Measurements from ENCODE around the gene ERN1. TPM values are rescaled to one million over a fixed set of nuclear protein-coding genes. Genes with fewer than 3 reads are reported as not detected.

Gene ERN1
- total RNA-seq, 4 donors from 2014 or later = 7.8 to 29.2 (median 12.8) TPM

DNA sequence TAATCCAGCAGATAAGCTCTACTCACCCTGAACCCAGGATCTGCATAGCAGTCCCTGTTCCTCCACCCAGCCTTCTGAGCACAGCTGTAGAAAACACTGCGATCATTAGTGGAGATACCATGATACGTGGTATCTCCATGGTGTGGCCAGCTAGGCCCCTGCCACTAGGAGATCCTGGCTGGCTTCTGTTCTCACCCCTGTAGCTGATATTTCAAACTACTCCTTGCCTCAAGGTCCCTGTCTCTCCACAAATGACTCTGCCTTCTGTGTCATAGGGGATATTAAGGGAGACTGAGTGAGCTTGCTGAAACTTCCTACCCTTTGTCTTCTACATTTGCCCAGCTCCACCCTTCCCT lies 44.3 kb downstream of the ERN1 start:
- DNase-seq = no peak
- Histone ChIP-seq H3K4me1 (peaks cover 27 to 48% (median 32%) of the 10 kb centered on the region in 4 donors), H3K27me3 (no peaks in the 10 kb centered on the region), H3K9me3 (no peaks in the 10 kb centered on the region), H3K36me3 (no peaks in the 10 kb centered on the region), H3K4me3 (no peak overlapping the region), H3K27ac (peak overlapping the region in 3 of 4 donors; percentile 4 to 66 (median 63))
- TF ChIP-seq POLR2AphosphoS5 (IDR thresholded peaks at IDR 0.05) = no peak
- TF ChIP-seq EP300 (IDR thresholded peaks at IDR 0.05; ENCODE audit: low read depth) = no peak
- TF ChIP-seq, protein P1, sequence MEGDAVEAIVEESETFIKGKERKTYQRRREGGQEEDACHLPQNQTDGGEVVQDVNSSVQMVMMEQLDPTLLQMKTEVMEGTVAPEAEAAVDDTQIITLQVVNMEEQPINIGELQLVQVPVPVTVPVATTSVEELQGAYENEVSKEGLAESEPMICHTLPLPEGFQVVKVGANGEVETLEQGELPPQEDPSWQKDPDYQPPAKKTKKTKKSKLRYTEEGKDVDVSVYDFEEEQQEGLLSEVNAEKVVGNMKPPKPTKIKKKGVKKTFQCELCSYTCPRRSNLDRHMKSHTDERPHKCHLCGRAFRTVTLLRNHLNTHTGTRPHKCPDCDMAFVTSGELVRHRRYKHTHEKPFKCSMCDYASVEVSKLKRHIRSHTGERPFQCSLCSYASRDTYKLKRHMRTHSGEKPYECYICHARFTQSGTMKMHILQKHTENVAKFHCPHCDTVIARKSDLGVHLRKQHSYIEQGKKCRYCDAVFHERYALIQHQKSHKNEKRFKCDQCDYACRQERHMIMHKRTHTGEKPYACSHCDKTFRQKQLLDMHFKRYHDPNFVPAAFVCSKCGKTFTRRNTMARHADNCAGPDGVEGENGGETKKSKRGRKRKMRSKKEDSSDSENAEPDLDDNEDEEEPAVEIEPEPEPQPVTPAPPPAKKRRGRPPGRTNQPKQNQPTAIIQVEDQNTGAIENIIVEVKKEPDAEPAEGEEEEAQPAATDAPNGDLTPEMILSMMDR (IDR thresholded peaks at IDR 0.05) = no peak
- TF ChIP-seq POLR2A (IDR thresholded peaks at IDR 0.05) = no peak
- in situ Hi-C loops (cut with MboI; ENCODE audit: low pct_ligation_motif_present in 1 of 4, low pct_unique_long_range_greater_than_20kb in 1 of 4, low sequenced_read_pairs in 3 of 4) = no loop called here
- intact Hi-C loops (cut with DNase I; ENCODE audit: low total_unique reads) = no loop called here
- WGBS, 2 donors (ENCODE audit: low coverage in 1 of 2) = 82% methylated on average over 2 of the region's 2 CpGs; no CpG with 5 or more reads in 1 of the 2 donors

DNA sequence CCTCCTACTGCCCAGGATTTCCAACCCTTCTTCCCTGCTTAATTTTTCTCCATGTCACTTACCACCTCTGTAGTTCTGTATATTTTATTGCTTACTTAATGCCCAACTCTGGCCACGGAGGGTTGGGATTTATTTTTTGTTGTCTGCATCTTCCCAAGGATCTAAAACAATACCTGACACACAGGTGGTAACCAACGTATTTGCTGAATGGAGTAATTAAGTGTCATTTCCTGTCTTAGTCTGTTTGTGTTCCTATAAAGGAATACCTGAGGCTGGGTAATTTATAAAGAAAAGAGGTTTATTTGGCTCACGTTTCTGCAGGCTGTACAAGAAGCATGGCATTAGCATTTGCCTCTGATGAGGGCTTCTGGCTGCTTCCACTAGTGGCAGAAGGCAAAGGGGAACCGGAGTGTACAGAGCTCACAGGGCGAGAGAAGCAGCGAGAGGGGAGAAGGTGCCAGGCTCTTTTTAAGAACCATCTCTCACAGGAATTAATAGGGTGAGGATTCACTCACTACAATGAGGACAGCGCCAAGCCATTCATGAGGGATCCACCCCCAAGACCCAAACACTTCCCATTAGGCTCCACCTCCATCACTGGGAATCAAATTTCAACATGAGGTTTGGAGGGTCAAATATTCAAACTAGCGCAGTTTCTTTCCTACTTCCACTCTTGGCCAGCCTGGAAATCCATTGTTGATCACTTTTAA lies 44.8 kb downstream of the ERN1 start:
- Histone ChIP-seq H3K36me3 (no peaks in the 10 kb centered on the region), H3K4me1 (peaks cover 27 to 48% (median 32%) of the 10 kb centered on the region in 4 donors), H3K27me3 (no peaks in the 10 kb centered on the region), H3K9me3 (no peaks in the 10 kb centered on the region), H3K4me3 (no peak overlapping the region), H3K27ac (peak overlapping the region; percentile 50 to 66 (median 60))
- no peak for DNase-seq
- 66 to 76% methylated on average over 6 to 8 of the region's 8 CpGs for WGBS, 2 donors (ENCODE audit: low coverage in 1 of 2)
- intact Hi-C loops (cut with DNase I; ENCODE audit: low total_unique reads) (no loop called here), in situ Hi-C loops (cut with MboI; ENCODE audit: low pct_ligation_motif_present in 1 of 4, low pct_unique_long_range_greater_than_20kb in 1 of 4, low sequenced_read_pairs in 3 of 4) (no loop called here)
- TF ChIP-seq, protein P1 (IDR thresholded peaks at IDR 0.05) = no peak
- TF ChIP-seq EP300 (IDR thresholded peaks at IDR 0.05; ENCODE audit: low read depth) (no peak), POLR2A (IDR thresholded peaks at IDR 0.05) (no peak), POLR2AphosphoS5 (IDR thresholded peaks at IDR 0.05) (no peak)

DNA sequence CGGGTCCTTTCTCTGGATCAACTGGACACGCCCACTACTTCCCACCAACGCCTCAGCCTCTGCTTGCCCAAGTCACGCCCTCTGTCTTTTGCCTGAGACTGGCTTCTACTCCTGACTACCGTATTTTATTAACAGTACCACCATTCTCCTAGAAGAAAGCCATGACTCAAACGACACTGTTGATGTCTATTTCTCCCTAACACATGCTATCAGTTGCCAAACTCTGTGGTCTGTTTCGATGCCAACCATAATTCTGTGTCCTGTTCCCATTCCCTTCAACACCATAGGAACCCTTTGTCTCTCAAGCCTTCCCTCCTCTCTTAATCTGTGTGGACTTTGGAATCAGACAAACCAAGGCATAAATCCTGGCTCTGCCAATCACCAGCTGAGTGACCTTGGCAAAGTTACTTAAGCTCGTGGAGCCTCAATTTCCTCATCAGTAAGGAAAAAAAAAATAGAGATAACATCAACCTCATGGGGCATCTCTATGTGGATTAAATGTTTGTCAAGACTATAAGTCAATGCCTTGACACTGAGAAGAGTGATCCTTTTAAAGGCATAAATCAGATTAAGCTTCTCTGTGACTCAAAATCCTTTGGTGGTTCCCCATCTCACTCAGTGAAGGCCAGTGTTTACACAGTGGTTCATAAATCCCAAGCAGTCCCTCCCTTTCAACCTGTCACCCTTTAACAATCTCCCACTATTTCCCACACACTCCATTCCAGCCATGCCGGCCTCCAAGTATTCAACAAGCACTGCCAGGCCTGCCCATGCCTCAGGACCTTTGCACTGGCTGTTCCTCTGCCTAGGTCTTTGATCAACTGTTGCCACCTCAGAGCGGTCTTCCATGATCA lies 45.6 kb downstream of the ERN1 start:
- in situ Hi-C loops (cut with MboI; ENCODE audit: low pct_ligation_motif_present in 1 of 4, low pct_unique_long_range_greater_than_20kb in 1 of 4, low sequenced_read_pairs in 3 of 4) = no loop called here
- Histone ChIP-seq H3K27me3 (no peaks in the 10 kb centered on the region), H3K9me3 (no peaks in the 10 kb centered on the region), H3K36me3 (no peaks in the 10 kb centered on the region), H3K4me3 (no peak overlapping the region), H3K4me1 (peaks cover 27 to 48% (median 32%) of the 10 kb centered on the region in 4 donors), H3K27ac (peak overlapping the region; percentile 50 to 66 (median 60))
- TF ChIP-seq EP300 (IDR thresholded peaks at IDR 0.05; ENCODE audit: low read depth) (no peak), POLR2AphosphoS5 (IDR thresholded peaks at IDR 0.05) (no peak), POLR2A (IDR thresholded peaks at IDR 0.05) (no peak)
- TF ChIP-seq, protein P1 (IDR thresholded peaks at IDR 0.05) = no peak
- 41 to 45% methylated on average over 10 of the region's 10 CpGs for WGBS, 2 donors (ENCODE audit: low coverage in 1 of 2)
- peak; percentile 46 for DNase-seq
- intact Hi-C loops (cut with DNase I; ENCODE audit: low total_unique reads) = no loop called here

DNA sequence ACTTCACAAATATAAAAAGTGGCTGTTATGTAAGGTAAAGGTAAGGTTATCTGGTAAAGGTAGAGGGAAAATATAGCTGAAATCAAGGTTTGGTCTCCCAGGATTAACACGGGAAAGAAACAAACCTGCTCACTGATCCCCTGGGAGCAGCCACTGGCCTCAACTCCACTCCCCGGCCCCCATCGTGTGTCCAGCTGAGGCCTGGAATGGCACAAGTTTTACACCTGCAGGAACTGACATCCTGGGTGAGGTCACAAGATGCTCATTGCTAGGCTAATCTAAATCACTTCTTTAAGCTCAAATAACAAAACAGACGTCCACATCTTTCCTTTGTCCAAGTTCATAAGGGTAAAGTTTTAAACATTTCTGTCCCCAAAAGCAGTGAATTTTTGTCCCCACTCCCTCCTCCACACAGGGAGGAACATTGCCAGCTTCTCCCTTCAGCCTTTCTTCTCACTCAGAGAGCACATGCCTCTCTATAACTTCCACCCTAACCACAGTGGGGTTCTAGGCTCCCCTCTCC lies 46.3 kb downstream of the ERN1 start:
- Histone ChIP-seq H3K27me3 (no peaks in the 10 kb centered on the region), H3K27ac (peak overlapping the region; percentile 50 to 66 (median 60)), H3K4me3 (no peak overlapping the region), H3K4me1 (peaks cover 27 to 48% (median 32%) of the 10 kb centered on the region in 4 donors), H3K9me3 (no peaks in the 10 kb centered on the region), H3K36me3 (no peaks in the 10 kb centered on the region)
- WGBS, 2 donors (ENCODE audit: low coverage in 1 of 2) = 35 to 36% methylated on average over 3 to 4 of the region's 4 CpGs
- DNase-seq = no peak
- TF ChIP-seq POLR2A (IDR thresholded peaks at IDR 0.05) (no peak), POLR2AphosphoS5 (IDR thresholded peaks at IDR 0.05) (no peak), EP300 (IDR thresholded peaks at IDR 0.05; ENCODE audit: low read depth) (no peak)
- TF ChIP-seq, protein P1 (IDR thresholded peaks at IDR 0.05) = no peak
- in situ Hi-C loops (cut with MboI; ENCODE audit: low pct_ligation_motif_present in 1 of 4, low pct_unique_long_range_greater_than_20kb in 1 of 4, low sequenced_read_pairs in 3 of 4) (no loop called here), intact Hi-C loops (cut with DNase I; ENCODE audit: low total_unique reads) (no loop called here)
